Activated naive CD4-positive, alpha-beta T cell treated with anti-CD3 and anti-CD28 coated beads, Interleukin-2, amount 50 U/mL, for 24 hours (primary cell): ENCODE data around the gene ATP6AP1.
A peak's percentile ranks its signal among the peaks of the same experiment; 100 is the strongest.

ENCODE experiments used
- H3K27ac Mint-ChIP-seq: one replicate; pipeline ENCODE4 v1.8.0; 2021; ENCODE audit warnings: mild to moderate bottlenecking, mixed read lengths
- H3K27me3 Mint-ChIP-seq: one replicate; pipeline ENCODE4 v1.8.0; 2021; ENCODE audit warnings: mixed read lengths
- H3K36me3 Mint-ChIP-seq: one replicate; pipeline ENCODE4 v1.8.0; 2021; ENCODE audit warnings: mixed read lengths
- H3K4me1 Mint-ChIP-seq: one replicate; pipeline ENCODE4 v1.8.0; 2021; ENCODE audit warnings: mixed read lengths
- H3K4me3 Mint-ChIP-seq: one replicate; pipeline ENCODE4 v1.8.0; 2021; ENCODE audit warnings: mild to moderate bottlenecking, mixed read lengths
- H3K9me3 Mint-ChIP-seq: one replicate; pipeline ENCODE4 v1.8.0; 2021; ENCODE audit warnings: mixed read lengths

ATP6AP1 gene

DNA sequence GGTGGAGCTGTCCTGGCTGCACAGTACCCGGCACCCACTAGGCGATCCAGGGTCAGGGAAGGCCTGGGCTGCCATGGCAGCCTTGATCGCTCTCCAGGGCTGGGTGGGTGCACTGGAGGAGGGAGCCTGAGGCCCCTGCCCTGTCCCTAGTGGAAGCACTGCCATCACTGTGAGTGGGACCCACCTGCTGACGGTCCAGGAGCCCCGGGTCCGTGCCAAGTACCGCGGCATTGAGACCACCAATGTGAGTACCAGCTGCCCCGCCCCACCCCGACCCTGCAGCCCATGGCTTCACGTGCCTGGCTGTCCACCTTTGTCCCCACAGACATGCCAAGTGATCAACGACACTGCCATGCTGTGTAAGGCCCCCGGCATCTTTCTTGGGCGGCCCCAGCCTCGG, 38.4 kb downstream of the ATP6AP1 start:
- no peak overlapping the region for H3K27ac Mint-ChIP-seq
- no peaks in the 10 kb centered on the region for H3K27me3 Mint-ChIP-seq
- H3K9me3 Mint-ChIP-seq, result no peaks in the 10 kb centered on the region
- H3K4me1 Mint-ChIP-seq, result no peaks in the 10 kb centered on the region
- no peak overlapping the region for H3K4me3 Mint-ChIP-seq
- H3K36me3 Mint-ChIP-seq, result no peaks in the 10 kb centered on the region

DNA sequence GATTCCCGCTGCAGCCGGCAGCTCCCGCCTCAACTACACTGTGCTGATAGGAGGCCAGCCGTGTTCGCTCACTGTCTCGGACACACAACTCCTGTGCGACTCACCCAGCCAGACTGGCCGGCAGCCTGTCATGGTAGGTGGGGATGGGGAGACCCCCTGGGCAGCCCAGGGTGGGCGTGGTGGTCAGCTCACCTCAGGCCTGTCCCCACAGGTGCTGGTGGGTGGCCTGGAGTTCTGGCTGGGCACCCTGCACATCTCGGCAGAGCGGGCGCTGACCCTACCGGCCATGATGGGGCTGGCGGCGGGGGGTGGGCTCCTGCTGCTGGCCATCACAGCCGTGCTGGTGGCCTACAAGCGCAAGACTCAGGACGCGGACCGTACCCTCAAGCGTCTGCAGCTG, 39.1 kb downstream of the ATP6AP1 start:
- H3K9me3 Mint-ChIP-seq, result no peaks in the 10 kb centered on the region
- H3K27me3 Mint-ChIP-seq, result no peaks in the 10 kb centered on the region
- no peaks in the 10 kb centered on the region for H3K4me1 Mint-ChIP-seq
- H3K36me3 Mint-ChIP-seq, result no peaks in the 10 kb centered on the region
- H3K4me3 Mint-ChIP-seq, result no peak overlapping the region
- no peak overlapping the region for H3K27ac Mint-ChIP-seq

GRCh38 chrX:154468217-154468616, 39.7 kb downstream of the ATP6AP1 start:
- Mint-ChIP-seq H3K4me1 (no peaks in the 10 kb centered on the region), H3K27me3 (no peaks in the 10 kb centered on the region), H3K4me3 (no peak overlapping the region), H3K27ac (no peak overlapping the region), H3K9me3 (no peaks in the 10 kb centered on the region), H3K36me3 (no peaks in the 10 kb centered on the region)

- Mint-ChIP-seq H3K27ac (no peak overlapping the region), H3K36me3 (no peaks in the 10 kb centered on the region), H3K27me3 (no peaks in the 10 kb centered on the region), H3K4me1 (no peaks in the 10 kb centered on the region), H3K4me3 (no peak overlapping the region), H3K9me3 (no peaks in the 10 kb centered on the region)
Measured at GRCh38 chrX:154469114-154469513, 40.6 kb downstream of the ATP6AP1 start.

DNA sequence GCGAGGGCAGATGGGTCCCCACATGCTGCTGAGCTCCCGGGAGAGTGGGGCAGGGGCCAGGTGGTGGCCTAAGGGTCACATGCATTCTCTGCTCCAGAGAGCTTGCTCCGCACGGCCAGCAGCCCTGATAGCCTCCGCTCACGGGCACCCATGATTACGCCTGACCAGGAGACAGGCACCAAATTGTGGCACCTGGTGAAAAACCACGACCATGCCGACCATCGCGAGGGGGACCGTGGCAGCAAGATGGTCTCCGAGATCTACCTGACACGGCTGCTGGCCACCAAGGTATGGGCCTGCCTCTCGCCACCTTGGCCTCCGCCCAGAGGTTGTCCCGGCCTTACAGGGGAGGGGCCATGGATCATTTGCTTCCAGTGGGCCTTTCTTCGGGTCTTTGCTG, 41.4 kb downstream of the ATP6AP1 start:
- no peak overlapping the region for H3K4me3 Mint-ChIP-seq
- no peak overlapping the region for H3K27ac Mint-ChIP-seq
- no peaks in the 10 kb centered on the region for H3K36me3 Mint-ChIP-seq
- no peaks in the 10 kb centered on the region for H3K9me3 Mint-ChIP-seq
- H3K4me1 Mint-ChIP-seq, result no peaks in the 10 kb centered on the region
- H3K27me3 Mint-ChIP-seq, result no peaks in the 10 kb centered on the region

GRCh38 chrX:154470434-154470833, 42.0 kb downstream of the ATP6AP1 start:
- Mint-ChIP-seq H3K4me1 (peaks cover 2% of the 10 kb centered on the region), H3K36me3 (no peaks in the 10 kb centered on the region), H3K9me3 (no peaks in the 10 kb centered on the region), H3K27me3 (no peaks in the 10 kb centered on the region), H3K27ac (no peak overlapping the region), H3K4me3 (no peak overlapping the region)

- H3K4me3 Mint-ChIP-seq, result no peak overlapping the region
- no peaks in the 10 kb centered on the region for H3K27me3 Mint-ChIP-seq
- H3K4me1 Mint-ChIP-seq, result peaks cover 4% of the 10 kb centered on the region
- H3K36me3 Mint-ChIP-seq, result no peaks in the 10 kb centered on the region
- no peak overlapping the region for H3K27ac Mint-ChIP-seq
- H3K9me3 Mint-ChIP-seq, result no peaks in the 10 kb centered on the region
Measured at GRCh38 chrX:154470914-154471568, 42.6 kb downstream of the ATP6AP1 start.

DNA sequence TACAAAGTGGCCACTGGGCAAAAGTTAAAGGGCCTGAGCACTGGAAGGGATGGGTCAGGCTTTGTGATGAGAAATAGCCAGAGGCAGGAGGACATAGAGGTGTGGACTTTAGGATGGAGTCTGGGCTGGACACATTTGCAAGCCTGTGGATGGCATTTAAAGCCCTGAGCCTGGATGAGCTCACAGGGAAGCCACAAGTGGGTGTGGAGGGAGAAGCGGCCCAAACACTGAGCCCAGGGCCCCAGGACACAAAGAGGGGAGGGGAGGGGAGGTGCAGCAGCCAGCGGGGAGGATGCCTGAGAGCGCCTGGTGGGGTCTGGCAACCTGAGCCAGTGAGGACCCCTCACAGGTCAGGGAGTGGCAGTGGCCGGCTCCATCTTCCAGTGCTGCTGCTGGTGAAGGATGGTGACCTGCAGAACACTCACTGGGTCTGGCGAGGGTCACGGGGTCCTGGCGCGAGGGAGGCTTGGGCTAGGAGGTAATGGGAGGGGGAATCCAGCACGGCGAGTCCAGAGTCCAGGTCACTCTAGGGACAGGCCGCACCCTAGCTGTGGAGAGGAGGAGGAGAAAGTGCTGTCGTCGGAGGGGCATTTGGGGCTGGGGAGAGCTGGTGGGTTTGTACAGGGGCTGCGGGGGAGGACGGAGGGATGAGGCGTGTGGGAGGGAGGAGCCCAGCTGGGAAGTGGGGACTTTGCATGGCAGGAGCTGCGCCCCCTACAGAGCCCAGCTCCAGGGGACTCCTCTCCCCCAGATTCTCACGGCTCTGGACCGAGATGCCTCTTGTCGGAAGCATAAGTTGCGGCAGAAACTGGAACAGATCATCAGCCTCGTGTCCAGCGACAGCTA, 43.6 kb downstream of the ATP6AP1 start:
- H3K4me1 Mint-ChIP-seq, result peaks cover 13% of the 10 kb centered on the region
- no peak overlapping the region for H3K27ac Mint-ChIP-seq
- no peak overlapping the region for H3K4me3 Mint-ChIP-seq
- H3K36me3 Mint-ChIP-seq, result no peaks in the 10 kb centered on the region
- H3K9me3 Mint-ChIP-seq, result no peaks in the 10 kb centered on the region
- no peaks in the 10 kb centered on the region for H3K27me3 Mint-ChIP-seq

DNA sequence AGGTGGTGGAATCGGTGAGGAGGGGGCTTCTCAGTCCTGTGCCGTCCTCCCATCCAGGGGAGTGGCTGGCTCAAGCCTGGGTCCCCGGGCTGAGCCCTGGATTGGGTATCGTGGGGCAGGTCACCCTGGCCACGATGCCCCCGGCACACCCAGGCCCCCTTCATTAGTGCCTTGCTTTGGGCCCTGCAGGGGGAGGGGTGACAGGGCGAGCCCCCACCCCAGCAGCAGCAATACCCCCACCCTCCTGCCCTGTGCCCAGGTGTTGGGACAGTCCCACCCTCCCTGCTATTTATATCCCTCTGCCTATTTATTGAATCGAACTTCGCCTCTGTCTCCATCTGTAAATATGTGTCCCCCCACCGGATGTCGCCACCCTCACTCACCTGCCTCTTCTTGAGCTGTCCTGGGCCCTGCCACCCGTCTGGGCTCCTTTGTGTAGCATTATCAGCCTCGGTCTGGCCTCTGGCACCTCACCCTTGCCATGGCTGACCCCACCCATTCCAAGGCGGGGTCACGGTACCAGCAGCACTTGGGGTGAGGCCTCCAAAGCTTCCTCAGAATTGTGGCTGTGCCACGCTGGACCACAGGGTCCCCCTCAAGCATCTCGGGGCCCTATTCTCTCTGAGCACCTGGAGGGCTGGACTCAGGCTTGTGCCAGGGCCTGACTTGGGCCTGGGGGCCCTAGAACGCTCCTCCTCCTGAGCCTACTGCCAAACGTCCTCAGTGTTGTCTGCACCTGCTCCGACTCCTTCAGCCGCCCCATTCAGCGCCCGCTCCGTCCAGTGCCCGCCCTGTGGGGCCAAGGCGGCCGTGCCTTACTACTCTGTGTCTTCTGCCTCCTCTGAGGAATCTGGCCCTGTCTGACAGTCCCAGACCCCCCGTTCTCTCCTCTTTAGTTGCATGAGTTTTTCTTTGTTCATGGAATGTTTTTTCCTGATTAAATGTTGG, 44.5 kb downstream of the ATP6AP1 start:
- Mint-ChIP-seq H3K27ac (no peak overlapping the region), H3K9me3 (no peaks in the 10 kb centered on the region), H3K4me1 (peaks cover 21% of the 10 kb centered on the region), H3K36me3 (no peaks in the 10 kb centered on the region), H3K27me3 (no peaks in the 10 kb centered on the region), H3K4me3 (no peak overlapping the region)

DNA sequence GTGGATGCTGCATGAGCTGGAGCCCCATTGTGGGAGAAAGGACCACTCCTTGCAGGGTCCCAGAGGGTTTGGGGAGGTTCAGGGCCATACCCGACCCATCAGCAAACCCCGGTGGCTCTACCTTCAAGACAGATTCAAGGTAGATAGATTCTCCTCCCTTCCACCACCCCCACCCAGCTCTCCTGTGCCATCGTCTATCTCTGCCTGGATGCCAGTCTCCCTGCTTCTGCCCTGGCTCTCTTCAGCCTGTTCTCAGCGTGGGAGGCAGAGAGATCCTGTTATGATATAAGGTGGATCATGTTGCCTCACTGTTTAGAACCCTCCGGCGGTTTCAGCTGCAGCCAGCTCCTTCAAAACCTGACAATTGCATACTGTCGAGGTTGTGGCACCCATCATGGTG, 45.2 kb downstream of the ATP6AP1 start:
- Mint-ChIP-seq H3K27ac (peak overlapping the region; percentile 72), H3K36me3 (no peaks in the 10 kb centered on the region), H3K4me3 (no peak overlapping the region), H3K9me3 (no peaks in the 10 kb centered on the region), H3K4me1 (peaks cover 21% of the 10 kb centered on the region), H3K27me3 (no peaks in the 10 kb centered on the region)

DNA sequence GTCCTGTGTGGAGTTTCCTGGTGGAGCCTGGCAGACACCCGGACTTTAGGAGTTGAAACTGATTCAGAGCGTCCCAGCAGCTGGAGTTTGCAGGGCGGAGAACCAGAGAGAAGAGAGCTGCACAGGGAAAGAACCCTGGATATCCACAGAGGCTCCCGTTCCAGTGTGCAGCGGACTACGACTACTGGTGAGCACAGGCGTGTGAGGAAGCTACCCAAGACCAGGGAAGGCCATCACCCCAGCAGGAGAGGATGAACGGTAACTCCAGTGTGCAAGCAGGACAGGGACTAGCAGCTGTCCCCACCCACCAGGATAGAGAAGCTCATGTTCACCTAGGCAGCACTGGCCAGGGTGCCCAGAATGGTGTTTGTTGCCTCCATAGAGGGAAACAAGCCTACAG, 48.3 kb downstream of the ATP6AP1 start:
- no peak overlapping the region for H3K27ac Mint-ChIP-seq
- no peaks in the 10 kb centered on the region for H3K36me3 Mint-ChIP-seq
- no peaks in the 10 kb centered on the region for H3K27me3 Mint-ChIP-seq
- peak overlapping the region; percentile 15 for H3K4me3 Mint-ChIP-seq
- no peaks in the 10 kb centered on the region for H3K9me3 Mint-ChIP-seq
- H3K4me1 Mint-ChIP-seq, result peaks cover 25% of the 10 kb centered on the region

GRCh38 chrX:154477891-154478477, 49.5 kb downstream of the ATP6AP1 start:
- H3K4me1 Mint-ChIP-seq, result peaks cover 29% of the 10 kb centered on the region
- H3K36me3 Mint-ChIP-seq, result no peaks in the 10 kb centered on the region
- H3K27me3 Mint-ChIP-seq, result no peaks in the 10 kb centered on the region
- H3K9me3 Mint-ChIP-seq, result no peaks in the 10 kb centered on the region
- H3K4me3 Mint-ChIP-seq, result peak overlapping the region; percentile 84
- peak overlapping the region; percentile 35 for H3K27ac Mint-ChIP-seq

GRCh38 chrX:154478728-154479622, 50.5 kb downstream of the ATP6AP1 start, which contains the start of gene LAGE3:
Gene LAGE3 (minus strand): TSS chrX:154479281. CDS start chrX:154478915, 366 bp downstream.
- Mint-ChIP-seq H3K27ac (peak within 1 kb of the TSS; percentile 85), H3K9me3 (no peaks in the 10 kb centered on the region), H3K27me3 (no peaks in the 10 kb centered on the region), H3K4me1 (peaks cover 29% of the 10 kb centered on the region), H3K4me3 (peak within 1 kb of the TSS; percentile 84), H3K36me3 (no peaks in the 10 kb centered on the region)

- Mint-ChIP-seq H3K27me3 (no peaks in the 10 kb centered on the region), H3K9me3 (no peaks in the 10 kb centered on the region), H3K36me3 (no peaks in the 10 kb centered on the region), H3K27ac (peak overlapping the region; percentile 38), H3K4me1 (peaks cover 25% of the 10 kb centered on the region), H3K4me3 (no peak overlapping the region)
Measured at GRCh38 chrX:154481195-154481594, 52.7 kb downstream of the ATP6AP1 start.
